Measurements from ENCODE around the gene PAQR6.

Gene PAQR6

GRCh38 chr1:156251527-156251926 is 3.7 kb upstream of the PAQR6 start:
- TF ChIP-seq POU2F2 (IDR thresholded peaks at IDR 0.05; ENCODE audit: low read depth, low read length) = no peak
- TF ChIP-seq SPI1 (IDR thresholded peaks at IDR 0.05; ENCODE audit: low read depth, low read length) = no peak
- no peak for TF ChIP-seq PAX5 (IDR thresholded peaks at IDR 0.05; ENCODE audit: insufficient read depth, low read length, severe bottlenecking)
- no peak for FAIRE-seq
- no peak for DNase-seq (ENCODE audit: insufficient read length, low spot score)

- FAIRE-seq = no peak
- TF ChIP-seq TAF1 (IDR thresholded peaks at IDR 0.05; ENCODE audit: low read depth, low read length) = no peak
- TF ChIP-seq POLR2A (IDR thresholded peaks at IDR 0.05; ENCODE audit: low read depth, low read length) = no peak; the same call in 1 of the 2 replicates
- DNase-seq (ENCODE audit: insufficient read length, low spot score) = no peak
Observed at GRCh38 chr1:156249593-156249992, 1.7 kb upstream of the PAQR6 start.

DNA sequence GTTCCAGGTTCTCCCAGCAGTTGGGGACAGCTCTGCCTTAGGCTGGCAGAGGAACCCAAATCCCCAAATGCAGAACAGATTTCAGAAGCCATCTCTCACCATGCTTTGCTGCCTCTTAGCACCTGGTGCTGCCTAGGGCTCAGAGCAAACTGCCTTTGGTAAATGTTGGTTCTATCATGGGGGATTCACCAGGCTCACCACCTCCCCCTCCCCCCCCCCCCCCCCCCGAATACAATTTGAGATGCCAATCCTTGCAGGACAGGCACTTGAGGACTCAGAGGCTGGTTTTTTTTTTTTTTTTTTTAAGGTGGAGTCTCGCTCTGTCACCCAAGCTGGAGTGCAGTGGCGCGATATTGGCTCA is 447 bp upstream of the PAQR6 start:
- FAIRE-seq = no peak
- TF ChIP-seq POLR2A (IDR thresholded peaks at IDR 0.05; ENCODE audit: low read depth, low read length) (no peak), PAX5 (IDR thresholded peaks at IDR 0.05; ENCODE audit: insufficient read depth, low read length, severe bottlenecking) (no peak), POU2F2 (IDR thresholded peaks at IDR 0.05; ENCODE audit: low read depth, low read length) (no peak), SPI1 (IDR thresholded peaks at IDR 0.05; ENCODE audit: low read depth, low read length) (no peak), POLR2AphosphoS5 (IDR thresholded peaks at IDR 0.05; ENCODE audit: low read depth, low read length) (no peak; the same call in 1 of the 2 replicates), TAF1 (IDR thresholded peaks at IDR 0.05; ENCODE audit: low read depth, low read length) (no peak)
- no peak for DNase-seq (ENCODE audit: insufficient read length, low spot score)

DNA sequence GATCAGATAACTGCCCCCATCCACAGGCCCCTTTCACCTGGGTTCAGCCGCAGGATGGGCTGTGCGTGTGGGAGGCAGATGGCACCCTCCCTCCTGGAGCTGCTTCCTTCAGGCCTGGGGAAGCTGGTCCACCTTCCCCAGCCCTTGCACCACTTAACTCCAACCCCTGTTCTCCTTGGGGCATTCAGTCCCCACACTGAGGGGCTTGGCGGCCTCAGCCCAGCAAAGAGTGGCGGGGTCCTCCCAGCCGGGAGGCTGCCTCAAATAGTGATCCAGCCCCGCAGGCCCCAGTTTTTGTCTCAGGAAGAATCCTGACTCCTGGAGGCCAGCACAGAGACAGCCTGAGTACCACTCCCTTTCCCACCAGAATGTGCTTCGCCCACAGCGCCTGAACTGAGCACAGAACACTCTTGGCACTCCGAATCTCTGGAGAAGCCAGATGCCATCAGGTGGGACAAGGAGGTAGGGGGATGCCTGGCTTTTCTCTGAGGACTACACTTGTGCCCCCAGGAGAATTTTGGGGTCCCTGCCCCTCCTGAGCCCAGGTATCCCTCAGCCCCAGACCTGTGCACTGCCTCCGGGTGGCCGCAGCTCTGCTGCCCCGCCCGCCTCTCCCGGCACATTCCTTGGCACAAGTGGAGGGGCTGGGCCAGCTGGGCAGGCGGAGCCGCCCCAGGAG is 936 bp downstream of the PAQR6 start:
- no peak for TF ChIP-seq SPI1 (IDR thresholded peaks at IDR 0.05; ENCODE audit: low read depth, low read length)
- peak; percentile 48; the same call in 1 of the 2 replicates for TF ChIP-seq POLR2AphosphoS5 (IDR thresholded peaks at IDR 0.05; ENCODE audit: low read depth, low read length)
- DNase-seq (ENCODE audit: insufficient read length, low spot score) (no peak), FAIRE-seq (no peak)

GRCh38 chr1:156246241-156246780 is 1.5 kb downstream of the PAQR6 start:
- DNase-seq (ENCODE audit: insufficient read length, low spot score) = no peak
- TF ChIP-seq POU2F2 (IDR thresholded peaks at IDR 0.05; ENCODE audit: low read depth, low read length) = no peak
- FAIRE-seq = peak; percentile 81

DNA sequence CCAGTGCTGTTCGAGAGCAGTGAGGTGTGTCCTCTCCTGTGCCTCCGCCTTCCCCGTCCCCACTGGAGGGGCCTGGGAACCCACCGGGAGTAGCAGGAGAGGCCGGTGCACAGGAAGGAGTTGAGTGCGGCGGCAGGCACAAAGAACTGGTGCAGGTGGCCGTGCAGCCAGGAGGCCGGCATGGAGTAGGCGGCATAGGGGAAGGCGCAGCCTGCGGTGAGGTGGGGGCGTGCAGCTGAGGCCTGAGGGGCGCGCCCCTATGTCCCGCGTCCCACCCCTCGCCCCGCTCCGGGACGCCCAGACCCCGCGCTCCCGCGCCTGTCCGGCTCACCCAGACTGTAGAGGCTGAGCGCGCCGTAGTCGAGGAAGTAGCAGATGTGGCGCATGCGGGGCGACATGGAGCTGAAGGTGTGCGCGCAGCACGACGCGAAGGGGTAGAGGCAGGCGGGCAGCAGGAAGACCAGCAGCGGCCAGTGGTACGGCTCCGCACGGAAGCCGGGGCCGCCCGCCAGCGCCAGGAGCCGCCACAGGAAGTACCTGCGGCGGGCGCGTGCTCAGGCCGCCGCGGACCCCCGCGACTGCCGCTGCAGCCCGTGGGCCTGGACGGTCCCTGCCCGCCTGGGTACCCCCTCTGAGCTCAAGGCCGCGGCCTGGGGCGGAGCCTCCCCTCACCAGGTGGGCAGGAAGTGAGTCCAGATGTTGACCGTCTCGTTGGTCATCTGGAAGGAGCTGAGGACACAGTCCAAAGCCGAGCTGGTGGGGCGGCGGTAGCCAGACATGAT is 2.2 kb downstream of the PAQR6 start:
- TF ChIP-seq POLR2AphosphoS5 (IDR thresholded peaks at IDR 0.05; ENCODE audit: low read depth, low read length) (no peak), POLR2A (IDR thresholded peaks at IDR 0.05; ENCODE audit: low read depth, low read length) (no peak; the same call in 1 of the 2 replicates), PAX5 (IDR thresholded peaks at IDR 0.05; ENCODE audit: insufficient read depth, low read length, severe bottlenecking) (no peak), SPI1 (IDR thresholded peaks at IDR 0.05; ENCODE audit: low read depth, low read length) (no peak), POU2F2 (IDR thresholded peaks at IDR 0.05; ENCODE audit: low read depth, low read length) (no peak), TAF1 (IDR thresholded peaks at IDR 0.05; ENCODE audit: low read depth, low read length) (no peak)
- FAIRE-seq (peak; percentile 97), DNase-seq (ENCODE audit: insufficient read length, low spot score) (peak; percentile 69)

- DNase-seq (ENCODE audit: insufficient read length, low spot score) (no peak), FAIRE-seq (no peak)
- TF ChIP-seq TAF1 (IDR thresholded peaks at IDR 0.05; ENCODE audit: low read depth, low read length) (no peak), POU2F2 (IDR thresholded peaks at IDR 0.05; ENCODE audit: low read depth, low read length) (no peak), POLR2A (IDR thresholded peaks at IDR 0.05; ENCODE audit: low read depth, low read length) (no peak), POLR2AphosphoS5 (IDR thresholded peaks at IDR 0.05; ENCODE audit: low read depth, low read length) (no peak), PAX5 (IDR thresholded peaks at IDR 0.05; ENCODE audit: insufficient read depth, low read length, severe bottlenecking) (no peak), SPI1 (IDR thresholded peaks at IDR 0.05; ENCODE audit: low read depth, low read length) (no peak)
Observed at GRCh38 chr1:156244712-156245111, 3.1 kb downstream of the PAQR6 start.

DNA sequence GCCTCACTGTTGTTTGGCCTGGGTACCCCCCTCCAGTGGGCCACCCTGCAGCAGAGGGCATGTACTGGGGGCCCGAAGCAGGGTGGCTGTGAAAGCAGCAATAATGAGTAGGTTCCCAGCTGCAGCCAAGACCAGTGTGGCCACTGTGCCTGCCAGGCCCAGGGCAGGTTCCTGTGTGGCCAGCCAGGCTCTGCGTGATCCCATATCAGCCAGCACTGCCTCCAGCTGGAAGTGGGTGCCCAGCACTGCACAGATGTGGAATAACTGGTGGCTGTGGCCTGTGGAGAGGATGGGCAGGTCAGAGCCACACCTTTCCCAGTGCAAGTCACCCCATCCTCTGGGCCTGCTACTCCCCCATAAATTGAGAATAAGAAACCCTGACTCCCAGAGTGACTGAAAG is 3.7 kb downstream of the PAQR6 start:
- DNase-seq (ENCODE audit: insufficient read length, low spot score) (no peak), FAIRE-seq (no peak)
- TF ChIP-seq POU2F2 (IDR thresholded peaks at IDR 0.05; ENCODE audit: low read depth, low read length) = no peak
- no peak for TF ChIP-seq POLR2AphosphoS5 (IDR thresholded peaks at IDR 0.05; ENCODE audit: low read depth, low read length)
- no peak for TF ChIP-seq TAF1 (IDR thresholded peaks at IDR 0.05; ENCODE audit: low read depth, low read length)
- TF ChIP-seq SPI1 (IDR thresholded peaks at IDR 0.05; ENCODE audit: low read depth, low read length) = no peak
- TF ChIP-seq PAX5 (IDR thresholded peaks at IDR 0.05; ENCODE audit: insufficient read depth, low read length, severe bottlenecking) = no peak
- no peak for TF ChIP-seq POLR2A (IDR thresholded peaks at IDR 0.05; ENCODE audit: low read depth, low read length)

DNA sequence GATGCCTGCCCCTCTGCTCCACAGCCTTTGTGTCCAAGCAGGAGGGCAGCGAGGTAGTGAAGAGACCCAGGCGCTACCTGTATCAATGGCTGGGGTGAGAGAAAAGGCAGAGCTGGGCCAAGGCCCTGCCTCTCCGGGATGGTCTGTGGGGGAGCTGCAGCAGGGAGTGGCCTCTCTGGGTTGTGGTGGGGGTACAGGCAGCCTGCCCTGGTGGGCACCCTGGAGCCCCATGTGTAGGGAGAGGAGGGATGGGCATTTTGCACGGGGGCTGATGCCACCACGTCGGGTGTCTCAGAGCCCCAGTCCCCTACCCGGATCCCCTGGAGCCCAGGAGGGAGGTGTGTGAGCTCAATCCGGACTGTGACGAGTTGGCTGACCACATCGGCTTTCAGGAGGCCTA is 5.1 kb downstream of the PAQR6 start:
- DNase-seq (ENCODE audit: insufficient read length, low spot score) (no peak), FAIRE-seq (no peak)
- TF ChIP-seq POU2F2 (IDR thresholded peaks at IDR 0.05; ENCODE audit: low read depth, low read length) (no peak), POLR2A (IDR thresholded peaks at IDR 0.05; ENCODE audit: low read depth, low read length) (no peak; the same call in 1 of the 2 replicates), POLR2AphosphoS5 (IDR thresholded peaks at IDR 0.05; ENCODE audit: low read depth, low read length) (no peak), TAF1 (IDR thresholded peaks at IDR 0.05; ENCODE audit: low read depth, low read length) (no peak), SPI1 (IDR thresholded peaks at IDR 0.05; ENCODE audit: low read depth, low read length) (no peak), PAX5 (IDR thresholded peaks at IDR 0.05; ENCODE audit: insufficient read depth, low read length, severe bottlenecking) (no peak)

DNA sequence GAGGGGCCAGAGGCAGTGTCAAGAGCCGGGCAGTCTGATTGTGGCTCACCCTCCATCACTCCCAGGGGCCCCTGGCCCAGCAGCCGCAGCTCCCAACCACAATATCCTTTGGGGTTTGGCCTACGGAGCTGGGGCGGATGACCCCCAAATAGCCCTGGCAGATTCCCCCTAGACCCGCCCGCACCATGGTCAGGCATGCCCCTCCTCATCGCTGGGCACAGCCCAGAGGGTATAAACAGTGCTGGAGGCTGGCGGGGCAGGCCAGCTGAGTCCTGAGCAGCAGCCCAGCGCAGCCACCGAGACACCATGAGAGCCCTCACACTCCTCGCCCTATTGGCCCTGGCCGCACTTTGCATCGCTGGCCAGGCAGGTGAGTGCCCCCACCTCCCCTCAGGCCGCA is 5.9 kb downstream of the PAQR6 start, which contains the start of gene BGLAP:
BGLAP (plus strand) TSS at position 259 of the 400 bp plus-strand sequence; CDS start at position 307, 48 bp downstream.
- TF ChIP-seq POLR2A (IDR thresholded peaks at IDR 0.05; ENCODE audit: low read depth, low read length) (no peak), POU2F2 (IDR thresholded peaks at IDR 0.05; ENCODE audit: low read depth, low read length) (no peak), TAF1 (IDR thresholded peaks at IDR 0.05; ENCODE audit: low read depth, low read length) (no peak), SPI1 (IDR thresholded peaks at IDR 0.05; ENCODE audit: low read depth, low read length) (no peak), PAX5 (IDR thresholded peaks at IDR 0.05; ENCODE audit: insufficient read depth, low read length, severe bottlenecking) (no peak), POLR2AphosphoS5 (IDR thresholded peaks at IDR 0.05; ENCODE audit: low read depth, low read length) (no peak)
- DNase-seq (ENCODE audit: insufficient read length, low spot score) (no peak), FAIRE-seq (no peak)
